ENCODE measurements around the gene TAS1R1.
A peak's percentile ranks its signal among the peaks of the same experiment; 100 is the strongest.

Gene TAS1R1

DNA sequence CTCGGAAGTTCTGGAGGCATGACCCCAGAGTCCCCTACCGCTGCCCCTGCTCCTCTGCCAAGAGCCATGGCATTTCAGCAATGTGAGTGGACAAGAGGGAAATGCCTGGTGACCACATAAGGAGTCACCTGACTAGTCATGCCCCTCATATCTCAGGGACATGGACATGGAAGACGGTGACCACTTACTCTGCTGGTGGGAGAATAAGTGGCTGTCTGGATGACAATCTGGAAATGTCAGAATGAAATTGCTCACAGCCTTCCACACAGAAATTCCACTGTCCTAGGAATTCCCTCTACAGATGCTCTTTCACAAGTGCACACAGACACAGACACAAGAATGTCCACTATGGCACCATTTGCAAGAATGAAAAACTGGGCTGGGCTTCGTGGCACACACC lies 39.3 kb upstream of the TAS1R1 start:
- H3K27ac ChIP-seq (replicated peaks; ENCODE audit: low read length) = no peak overlapping the region
- H4K91ac ChIP-seq (ENCODE audit: low read depth, low read length, poor library complexity) = no peak overlapping the region
- H3K14ac ChIP-seq (ENCODE audit: low read length) = no peak overlapping the region
- no peak overlapping the region for H3K23ac ChIP-seq (ENCODE audit: low read depth, low read length, poor library complexity)
- no peak overlapping the region for H3K4me2 ChIP-seq (ENCODE audit: insufficient read depth, low read length, poor library complexity, severe bottlenecking)
- H3K36me3 ChIP-seq (replicated peaks in 1 of 2; ENCODE audit: control insufficient read depth in 2 of 2, insufficient read depth in 2 of 2, low read length in 2 of 2) = no peaks in the 10 kb centered on the region
- no peak overlapping the region for H2BK5ac ChIP-seq (ENCODE audit: low read length)
- H3K18ac ChIP-seq (ENCODE audit: low read length) = no peak overlapping the region
- no peaks in the 10 kb centered on the region for H3K9me3 ChIP-seq (replicated peaks in 1 of 2; ENCODE audit: control insufficient read depth in 2 of 2, insufficient read depth in 1 of 2, low read depth in 1 of 2, low read length in 2 of 2)
- H3K4me1 ChIP-seq (ENCODE audit: control insufficient read depth in 2 of 2, insufficient read depth in 1 of 2, low read depth in 1 of 2, low read length in 2 of 2) = peaks cover 14 to 31% of the 10 kb centered on the region in 2 donors
- H2BK120ac ChIP-seq (ENCODE audit: low read depth, low read length) = no peak overlapping the region
- no peak overlapping the region for H3K4ac ChIP-seq (ENCODE audit: low read length)
- no peak overlapping the region for H2BK15ac ChIP-seq (ENCODE audit: low read length)
- DNase-seq (ENCODE audit: low spot score) = no peak
- WGBS, 2 donors (ENCODE audit: extremely low coverage in 2 of 2, insufficient read length in 2 of 2, insufficient replicate concordance in 1 of 2) = no CpG with 5 or more reads among the region's 4 CpGs
- H3K27me3 ChIP-seq (ENCODE audit: control insufficient read depth in 3 of 3, insufficient read depth in 3 of 3, low read depth in 1 of 3, low read length in 3 of 3) = no peaks in the 10 kb centered on the region
- no peak overlapping the region for H4K8ac ChIP-seq (ENCODE audit: low read depth, low read length)
- no peak overlapping the region for H3K9ac ChIP-seq (ENCODE audit: low read depth, low read length, poor library complexity)
- peaks cover 2% of the 10 kb centered on the region for H3K79me1 ChIP-seq (ENCODE audit: low read depth, low read length)
- no peak overlapping the region for H2AFZ ChIP-seq (ENCODE audit: low read length)
- H3K4me3 ChIP-seq (ENCODE audit: low read length in 2 of 2) = no peak overlapping the region
- no peak overlapping the region for H2AK5ac ChIP-seq (ENCODE audit: low read depth, low read length)
- no peak overlapping the region for H2BK12ac ChIP-seq (ENCODE audit: low read length)

GRCh38 chr1:6517435-6517851 lies 37.7 kb upstream of the TAS1R1 start:
- Histone ChIP-seq H4K8ac (ENCODE audit: low read depth, low read length) (no peak overlapping the region), H2BK15ac (ENCODE audit: low read length) (no peak overlapping the region), H2BK120ac (ENCODE audit: low read depth, low read length) (no peak overlapping the region), H3K27me3 (ENCODE audit: control insufficient read depth in 3 of 3, insufficient read depth in 3 of 3, low read depth in 1 of 3, low read length in 3 of 3) (no peaks in the 10 kb centered on the region), H2AK5ac (ENCODE audit: low read depth, low read length) (no peak overlapping the region), H3K4me2 (ENCODE audit: insufficient read depth, low read length, poor library complexity, severe bottlenecking) (no peak overlapping the region), H3K9ac (ENCODE audit: low read depth, low read length, poor library complexity) (no peak overlapping the region), H3K27ac (replicated peaks; ENCODE audit: low read length) (no peak overlapping the region), H3K14ac (ENCODE audit: low read length) (no peak overlapping the region), H2BK12ac (ENCODE audit: low read length) (no peak overlapping the region), H3K23ac (ENCODE audit: low read depth, low read length, poor library complexity) (no peak overlapping the region), H3K4me1 (ENCODE audit: control insufficient read depth in 2 of 2, insufficient read depth in 1 of 2, low read depth in 1 of 2, low read length in 2 of 2) (peaks cover 14 to 22% of the 10 kb centered on the region in 2 donors), H3K9me3 (replicated peaks in 1 of 2; ENCODE audit: control insufficient read depth in 2 of 2, insufficient read depth in 1 of 2, low read depth in 1 of 2, low read length in 2 of 2) (no peaks in the 10 kb centered on the region), H2BK5ac (ENCODE audit: low read length) (no peak overlapping the region), H2AFZ (ENCODE audit: low read length) (no peak overlapping the region), H3K4ac (ENCODE audit: low read length) (no peak overlapping the region), H3K18ac (ENCODE audit: low read length) (no peak overlapping the region), H4K91ac (ENCODE audit: low read depth, low read length, poor library complexity) (no peak overlapping the region), H3K4me3 (ENCODE audit: low read length in 2 of 2) (no peak overlapping the region), H3K36me3 (replicated peaks in 1 of 2; ENCODE audit: control insufficient read depth in 2 of 2, insufficient read depth in 2 of 2, low read length in 2 of 2) (no peaks in the 10 kb centered on the region), H3K79me1 (ENCODE audit: low read depth, low read length) (no peaks in the 10 kb centered on the region)
- no CpG with 5 or more reads among the region's 8 CpGs for WGBS, 2 donors (ENCODE audit: extremely low coverage in 2 of 2, insufficient read length in 2 of 2, insufficient replicate concordance in 1 of 2)
- no peak for DNase-seq (ENCODE audit: low spot score)

DNA sequence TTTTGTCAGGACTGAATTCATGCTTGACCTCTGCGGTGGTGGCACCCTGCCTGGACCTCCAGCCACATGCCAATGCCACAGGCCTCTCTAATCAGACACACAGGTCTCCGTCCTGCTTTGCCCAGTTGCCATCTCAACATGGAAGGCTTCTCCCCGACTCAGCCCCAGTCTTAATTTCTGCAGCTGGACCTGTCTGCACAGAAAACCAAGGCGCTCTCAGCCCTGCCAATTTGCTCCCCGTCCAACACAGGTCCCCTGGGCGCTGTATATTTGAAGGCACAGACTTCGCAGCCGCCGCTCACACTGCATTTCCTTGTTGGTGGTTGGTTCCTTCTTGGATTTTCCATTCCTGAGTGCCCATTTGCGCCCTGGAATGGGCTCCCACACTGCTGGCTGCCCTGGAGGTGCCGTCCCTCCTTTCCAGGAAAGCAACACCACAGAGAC lies 35.6 kb upstream of the TAS1R1 start:
- H3K14ac ChIP-seq (ENCODE audit: low read length) = no peak overlapping the region
- no peak overlapping the region for H2BK120ac ChIP-seq (ENCODE audit: low read depth, low read length)
- H2AK5ac ChIP-seq (ENCODE audit: low read depth, low read length) = no peak overlapping the region
- no peaks in the 10 kb centered on the region for H3K27me3 ChIP-seq (ENCODE audit: control insufficient read depth in 3 of 3, insufficient read depth in 3 of 3, low read depth in 1 of 3, low read length in 3 of 3)
- no peak overlapping the region for H2BK5ac ChIP-seq (ENCODE audit: low read length)
- H3K9me3 ChIP-seq (replicated peaks in 1 of 2; ENCODE audit: control insufficient read depth in 2 of 2, insufficient read depth in 1 of 2, low read depth in 1 of 2, low read length in 2 of 2) = no peaks in the 10 kb centered on the region
- H2BK15ac ChIP-seq (ENCODE audit: low read length) = no peak overlapping the region
- no peak overlapping the region for H4K8ac ChIP-seq (ENCODE audit: low read depth, low read length)
- no peak overlapping the region for H3K9ac ChIP-seq (ENCODE audit: low read depth, low read length, poor library complexity)
- WGBS, 2 donors (ENCODE audit: extremely low coverage in 2 of 2, insufficient read length in 2 of 2, insufficient replicate concordance in 1 of 2) = no CpG with 5 or more reads among the region's 11 CpGs
- H3K27ac ChIP-seq (replicated peaks; ENCODE audit: low read length) = peak overlapping the region; percentile 58
- no peak overlapping the region for H3K23ac ChIP-seq (ENCODE audit: low read depth, low read length, poor library complexity)
- DNase-seq (ENCODE audit: low spot score) = no peak
- H3K4me3 ChIP-seq (ENCODE audit: low read length in 2 of 2) = no peak overlapping the region
- no peak overlapping the region for H3K4ac ChIP-seq (ENCODE audit: low read length)
- H2AFZ ChIP-seq (ENCODE audit: low read length) = peak overlapping the region; percentile 67
- H3K36me3 ChIP-seq (replicated peaks in 1 of 2; ENCODE audit: control insufficient read depth in 2 of 2, insufficient read depth in 2 of 2, low read length in 2 of 2) = peaks cover 0 to 8% of the 10 kb centered on the region in 2 donors
- peak overlapping the region; percentile 54 for H3K18ac ChIP-seq (ENCODE audit: low read length)
- no peak overlapping the region for H4K91ac ChIP-seq (ENCODE audit: low read depth, low read length, poor library complexity)
- no peaks in the 10 kb centered on the region for H3K79me1 ChIP-seq (ENCODE audit: low read depth, low read length)
- no peak overlapping the region for H3K4me2 ChIP-seq (ENCODE audit: insufficient read depth, low read length, poor library complexity, severe bottlenecking)
- peaks cover 14 to 18% of the 10 kb centered on the region in 2 donors for H3K4me1 ChIP-seq (ENCODE audit: control insufficient read depth in 2 of 2, insufficient read depth in 1 of 2, low read depth in 1 of 2, low read length in 2 of 2)
- H2BK12ac ChIP-seq (ENCODE audit: low read length) = no peak overlapping the region

GRCh38 chr1:6519935-6520671 lies 35.0 kb upstream of the TAS1R1 start:
- H3K27ac ChIP-seq (replicated peaks; ENCODE audit: low read length) = peak overlapping the region; percentile 58
- peak overlapping the region; percentile 54 for H3K18ac ChIP-seq (ENCODE audit: low read length)
- H3K79me1 ChIP-seq (ENCODE audit: low read depth, low read length) = no peaks in the 10 kb centered on the region
- H3K23ac ChIP-seq (ENCODE audit: low read depth, low read length, poor library complexity) = no peak overlapping the region
- peak; percentile 72 for DNase-seq (ENCODE audit: low spot score)
- H3K14ac ChIP-seq (ENCODE audit: low read length) = no peak overlapping the region
- WGBS, 2 donors (ENCODE audit: extremely low coverage in 2 of 2, insufficient read length in 2 of 2, insufficient replicate concordance in 1 of 2) = no CpG with 5 or more reads among the region's 13 CpGs
- H2BK12ac ChIP-seq (ENCODE audit: low read length) = no peak overlapping the region
- H3K4ac ChIP-seq (ENCODE audit: low read length) = no peak overlapping the region
- H2BK120ac ChIP-seq (ENCODE audit: low read depth, low read length) = no peak overlapping the region
- peak overlapping the region; percentile 67 for H2AFZ ChIP-seq (ENCODE audit: low read length)
- no peak overlapping the region for H4K91ac ChIP-seq (ENCODE audit: low read depth, low read length, poor library complexity)
- H4K8ac ChIP-seq (ENCODE audit: low read depth, low read length) = no peak overlapping the region
- peaks cover under 1 to 10% of the 10 kb centered on the region in 2 donors for H3K36me3 ChIP-seq (replicated peaks in 1 of 2; ENCODE audit: control insufficient read depth in 2 of 2, insufficient read depth in 2 of 2, low read length in 2 of 2)
- H2AK5ac ChIP-seq (ENCODE audit: low read depth, low read length) = no peak overlapping the region
- no peaks in the 10 kb centered on the region for H3K27me3 ChIP-seq (ENCODE audit: control insufficient read depth in 3 of 3, insufficient read depth in 3 of 3, low read depth in 1 of 3, low read length in 3 of 3)
- no peak overlapping the region for H2BK15ac ChIP-seq (ENCODE audit: low read length)
- H3K4me3 ChIP-seq (ENCODE audit: low read length in 2 of 2) = no peak overlapping the region
- no peak overlapping the region for H2BK5ac ChIP-seq (ENCODE audit: low read length)
- no peaks in the 10 kb centered on the region for H3K9me3 ChIP-seq (replicated peaks in 1 of 2; ENCODE audit: control insufficient read depth in 2 of 2, insufficient read depth in 1 of 2, low read depth in 1 of 2, low read length in 2 of 2)
- H3K4me2 ChIP-seq (ENCODE audit: insufficient read depth, low read length, poor library complexity, severe bottlenecking) = no peak overlapping the region
- no peak overlapping the region for H3K9ac ChIP-seq (ENCODE audit: low read depth, low read length, poor library complexity)
- peaks cover 14 to 18% of the 10 kb centered on the region in 2 donors for H3K4me1 ChIP-seq (ENCODE audit: control insufficient read depth in 2 of 2, insufficient read depth in 1 of 2, low read depth in 1 of 2, low read length in 2 of 2)

Data from neuronal stem cell (in vitro differentiated cells).